ENCODE measurements around the gene LSM10.

LSM10 gene

GRCh38 chr1:36397378-36398230 is at the start of gene LSM10:
Gene LSM10, minus strand, starts transcription at chr1:36397908. Its CDS starts 3,779 bp downstream, at chr1:36394129.
- DNase-seq (ENCODE audit: low spot score): peak; percentile 95

DNA sequence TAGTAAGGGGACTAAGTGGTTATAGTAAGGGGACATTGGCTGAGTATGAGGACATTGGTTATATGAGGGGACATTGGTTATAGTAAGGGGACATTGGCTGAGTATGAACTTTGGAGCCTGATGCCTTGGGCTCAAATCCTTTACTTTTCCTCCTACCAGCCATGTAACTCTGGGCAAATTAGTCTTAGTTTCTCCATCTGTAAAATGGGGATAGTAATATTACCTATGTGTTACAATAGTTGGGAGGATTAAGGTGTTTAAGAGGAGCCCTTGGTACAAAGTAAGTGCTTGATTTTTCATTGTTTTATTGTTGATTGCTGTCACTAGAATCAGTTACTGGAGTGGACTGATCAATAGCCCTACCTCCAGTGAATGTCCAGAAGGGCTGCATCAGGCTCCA is 49.7 kb upstream of the LSM10 start:
- DNase-seq (ENCODE audit: low spot score): no peak

DNA sequence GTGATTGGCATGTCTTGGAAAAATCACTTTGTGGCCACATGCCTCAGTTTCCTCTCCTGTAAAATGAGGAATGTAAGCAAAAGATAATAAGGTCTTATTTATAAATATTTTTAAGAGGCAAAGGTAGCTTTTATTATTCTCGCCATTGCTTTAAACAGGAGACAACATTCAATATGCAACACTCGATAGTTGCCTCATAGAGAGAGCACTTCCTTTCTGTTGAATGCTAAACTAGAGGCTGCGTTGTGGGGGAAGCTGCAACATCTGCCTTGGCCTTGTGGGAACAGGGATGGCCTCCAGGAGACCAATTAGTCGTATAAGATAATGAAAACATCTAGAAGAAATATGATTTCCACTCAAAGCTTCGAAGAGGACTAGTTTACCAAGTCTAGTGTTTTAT is 49.0 kb upstream of the LSM10 start:
- DNase-seq (ENCODE audit: low spot score): no peak

- no peak for DNase-seq (ENCODE audit: low spot score)
These were observed 48.6 kb upstream of the LSM10 start for GRCh38 chr1:36446271-36446670.

GRCh38 chr1:36443297-36443696 is 45.6 kb upstream of the LSM10 start:
- DNase-seq (ENCODE audit: low spot score): no peak

DNA sequence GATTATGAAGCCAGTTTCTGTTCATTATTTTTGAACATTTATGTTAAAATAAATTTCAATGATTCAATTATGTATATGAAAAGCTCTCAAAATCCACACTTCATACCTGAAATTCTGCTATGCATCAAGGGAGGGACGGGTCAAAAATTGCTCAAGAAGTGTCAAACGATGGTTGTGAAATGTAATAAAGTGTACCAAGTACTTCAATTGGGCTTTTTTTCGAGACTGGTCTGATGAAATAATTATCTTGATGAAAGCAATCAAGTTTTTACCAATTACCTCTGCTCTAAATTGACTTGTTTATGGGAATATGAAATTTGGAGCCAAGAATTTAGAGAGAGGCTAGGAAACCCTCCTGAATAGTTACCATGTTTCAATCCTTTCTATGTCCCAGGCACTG is 44.6 kb upstream of the LSM10 start:
- DNase-seq (ENCODE audit: low spot score): no peak

DNA sequence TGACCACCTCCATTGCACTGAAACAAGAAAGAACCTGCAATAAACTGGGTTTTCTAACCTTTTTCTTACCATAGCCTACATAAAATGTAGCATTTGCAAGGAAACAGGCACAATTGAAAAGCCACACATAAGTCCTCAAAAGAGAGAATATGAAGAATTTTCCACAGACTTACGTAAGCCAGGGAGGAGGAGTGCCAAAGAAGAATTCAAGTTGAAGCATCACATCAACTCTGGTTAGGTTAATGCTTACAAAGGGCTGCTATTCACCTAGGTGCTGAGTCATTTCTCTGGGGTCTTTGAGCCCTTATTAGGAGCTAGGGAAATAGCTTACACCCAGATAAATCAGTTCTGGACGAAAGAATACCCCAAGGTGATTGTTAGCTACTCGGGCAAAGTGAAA is 42.9 kb upstream of the LSM10 start:
- no peak for DNase-seq (ENCODE audit: low spot score)

GRCh38 chr1:36440044-36440443 is 42.3 kb upstream of the LSM10 start:
- no peak for DNase-seq (ENCODE audit: low spot score)

DNA sequence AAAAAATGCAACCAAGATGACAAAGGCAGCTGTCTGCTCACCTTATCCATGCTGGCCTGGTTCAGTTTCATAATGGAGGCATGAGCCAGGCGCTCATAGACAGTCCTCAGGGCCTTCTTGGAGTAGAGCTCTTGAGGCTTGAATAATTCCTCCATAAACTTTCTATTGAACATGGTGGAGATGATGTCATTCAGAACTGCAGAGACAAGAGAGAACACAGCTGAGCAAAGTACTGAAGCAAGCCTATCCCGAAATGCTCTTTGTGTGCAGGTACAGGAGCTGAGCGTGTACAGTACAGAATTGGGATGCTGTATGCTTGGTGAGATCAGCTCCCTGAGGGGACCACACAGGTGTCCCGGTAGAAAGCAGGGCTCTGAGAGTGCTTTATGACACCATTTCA is 41.0 kb upstream of the LSM10 start:
- DNase-seq (ENCODE audit: low spot score): no peak

- DNase-seq (ENCODE audit: low spot score): no peak
These were observed 39.1 kb upstream of the LSM10 start for GRCh38 chr1:36436821-36437220.

- DNase-seq (ENCODE audit: low spot score): no peak
These were observed 35.4 kb upstream of the LSM10 start for GRCh38 chr1:36433102-36433501.

GRCh38 chr1:36432616-36433015 is 34.9 kb upstream of the LSM10 start:
- DNase-seq (ENCODE audit: low spot score): no peak

GRCh38 chr1:36425791-36426190 is 28.1 kb upstream of the LSM10 start:
- DNase-seq (ENCODE audit: low spot score): no peak

DNA sequence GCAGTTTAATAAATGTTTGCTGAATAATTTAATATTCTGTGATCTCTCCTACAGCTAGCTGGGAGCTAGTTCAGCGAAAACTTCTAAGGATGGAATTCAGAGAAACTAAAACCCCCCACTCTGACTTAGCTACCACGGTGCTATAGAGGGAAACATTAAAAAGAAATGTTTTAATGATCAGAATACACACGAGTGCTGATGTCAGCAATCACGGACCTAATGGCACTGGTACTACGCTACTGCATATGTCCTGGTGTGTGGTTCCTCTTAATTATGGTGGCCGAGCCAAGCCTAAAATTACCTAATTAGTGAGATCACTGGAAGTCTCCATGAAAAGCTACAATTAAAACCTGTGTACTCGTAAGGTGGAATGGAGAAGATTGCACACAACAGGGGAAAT is 23.9 kb upstream of the LSM10 start:
- DNase-seq (ENCODE audit: low spot score): no peak

DNA sequence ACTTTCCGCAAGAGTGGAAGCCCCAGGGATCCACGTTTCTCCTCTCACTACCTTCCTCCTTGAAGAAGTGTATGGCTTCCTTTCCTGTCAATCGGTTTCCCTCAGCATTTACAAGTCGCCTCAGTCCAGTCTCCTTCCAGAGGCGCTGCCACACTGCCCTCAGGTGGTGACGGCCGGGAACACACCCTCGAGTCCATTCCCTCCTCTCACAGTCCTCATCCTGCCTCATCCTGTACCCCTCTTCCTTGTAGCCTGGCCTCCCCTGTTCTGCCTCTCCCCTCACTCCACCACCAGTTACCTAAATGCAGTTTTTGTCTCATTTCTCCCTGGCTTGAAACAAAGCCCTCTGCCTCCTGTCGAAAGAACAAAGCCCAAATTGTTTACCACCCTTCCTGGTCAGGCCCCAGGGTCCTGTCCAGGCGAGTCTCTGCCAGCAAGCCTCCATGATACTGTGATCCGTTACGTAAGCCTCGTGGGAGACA is 23.2 kb upstream of the LSM10 start:
- DNase-seq (ENCODE audit: low spot score): peak; percentile 80

DNA sequence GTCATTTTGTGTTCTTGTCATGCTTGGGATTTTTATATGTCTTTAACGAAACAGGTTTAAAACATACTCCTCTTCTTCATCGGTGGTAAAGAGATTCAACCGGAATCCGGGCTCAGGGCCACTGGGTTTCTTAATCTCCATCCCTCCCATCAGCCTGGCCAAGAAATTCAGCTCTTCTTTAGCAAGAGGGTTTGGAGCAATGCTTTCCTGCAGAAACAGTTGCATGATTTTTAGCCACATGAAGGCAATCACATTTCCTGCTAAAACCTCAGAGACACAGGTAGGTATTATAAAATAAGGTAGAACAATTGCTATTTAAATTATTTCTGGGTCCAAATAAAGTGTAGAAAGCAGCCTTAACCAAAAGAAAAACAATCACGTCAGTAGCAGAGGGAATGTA is 22.7 kb upstream of the LSM10 start:
- DNase-seq (ENCODE audit: low spot score): no peak

- no peak for DNase-seq (ENCODE audit: low spot score)
These were observed 21.9 kb upstream of the LSM10 start for GRCh38 chr1:36419569-36419968.

DNA sequence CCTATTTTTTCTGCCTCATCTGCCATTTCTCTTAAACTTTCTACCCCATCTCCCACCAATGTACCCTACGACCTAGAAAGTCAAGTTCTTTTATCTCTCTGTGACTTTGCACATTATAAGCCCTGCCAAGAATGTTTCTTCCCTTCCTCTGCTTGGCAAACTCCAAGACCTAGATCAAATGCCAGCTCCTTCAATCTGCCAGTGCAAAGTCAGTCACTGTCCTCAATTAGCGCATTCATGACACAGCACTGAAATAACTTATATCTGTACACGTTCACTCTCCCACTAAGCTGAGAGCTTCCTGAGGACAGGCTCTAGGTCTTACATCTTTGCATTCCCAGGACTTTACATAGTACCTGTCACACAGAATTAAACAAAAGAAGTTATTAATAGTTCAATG is 21.4 kb upstream of the LSM10 start:
- no peak for DNase-seq (ENCODE audit: low spot score)

- DNase-seq (ENCODE audit: low spot score): no peak
These were observed 20.2 kb upstream of the LSM10 start for GRCh38 chr1:36417931-36418330.

DNA sequence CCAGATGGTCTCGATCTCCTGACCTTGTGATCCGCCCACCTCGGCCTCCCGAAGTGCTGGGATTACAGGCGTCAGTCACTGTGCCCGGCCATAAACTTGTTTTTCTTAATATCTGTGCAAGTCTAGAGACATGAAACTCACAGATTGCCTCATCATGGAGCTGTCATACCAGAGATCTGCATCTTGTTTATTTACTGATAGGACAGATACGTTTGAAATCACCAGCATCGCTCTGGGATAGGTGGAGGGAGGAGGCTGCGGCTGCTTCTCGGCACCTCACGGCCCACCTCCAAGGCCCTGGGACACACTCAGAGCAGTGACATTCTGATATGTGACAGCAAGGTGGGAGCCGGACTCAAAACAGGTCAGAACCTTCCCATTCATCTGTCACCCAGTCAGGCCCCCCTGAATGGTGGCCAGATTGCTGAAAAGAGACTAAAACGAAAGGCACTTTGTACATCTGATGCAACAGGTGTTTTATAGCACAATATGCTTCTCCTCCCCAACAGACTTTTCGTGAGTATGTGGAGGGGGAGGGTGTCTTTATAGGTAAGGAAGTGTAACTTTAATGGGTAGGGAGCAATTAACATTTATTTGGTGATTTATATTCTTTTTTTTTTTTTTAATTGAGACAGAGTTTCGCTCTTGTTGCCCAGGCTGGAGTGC is 18.1 kb upstream of the LSM10 start:
- DNase-seq (ENCODE audit: low spot score): no peak

DNA sequence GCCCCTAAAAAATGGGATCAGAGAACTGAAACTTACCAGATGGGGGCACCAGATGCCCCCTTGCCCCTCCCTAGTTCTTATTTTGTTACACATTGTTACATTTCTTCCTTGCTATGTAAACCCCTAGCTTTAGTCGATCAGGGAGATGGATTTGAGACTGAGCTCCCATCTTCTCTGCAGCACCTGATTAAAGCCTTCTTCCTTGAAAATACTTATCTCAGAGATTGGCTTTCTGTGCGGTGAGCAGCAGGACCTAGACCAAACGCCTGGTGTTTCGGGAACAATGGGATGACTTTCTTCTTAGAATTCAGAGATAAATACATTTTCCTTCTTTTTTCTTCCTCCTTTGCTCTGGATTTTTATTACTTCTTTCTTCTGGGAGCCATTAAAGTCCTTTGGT is 16.7 kb upstream of the LSM10 start:
- DNase-seq (ENCODE audit: low spot score): no peak

- no peak for DNase-seq (ENCODE audit: low spot score)
These were observed 14.3 kb upstream of the LSM10 start for GRCh38 chr1:36411674-36412648.

All from LoVo (cell line).